ENCODE results near the gene POSTN. TPM values are rescaled to one million over a fixed set of nuclear protein-coding genes. Genes with fewer than 3 reads are reported as not detected.
"Not testable (repeated sequence)": the region's sequence is repeated elsewhere in the genome, so short reads cannot be mapped to it uniquely, and the experiment has no call there.

Gene POSTN
- total RNA-seq, 1 experiment from 2014 or later: 0.33 TPM

- Mint-ChIP-seq H3K9me3 (no peaks in the 10 kb centered on the region), H3K4me1 (peaks cover 22 to 31% of the 10 kb centered on the region in 2 experiments), H3K27ac (peak overlapping the region in 1 of 3 experiments; percentile 15; a peak in 1 of 7 replicates), H3K36me3 (ENCODE audit: insufficient read depth in 1 of 3, low read depth in 3 of 3) (no peaks in the 10 kb centered on the region; a peak in 1 of 7 replicates), H3K4me3 (no peak overlapping the region), H3K27me3 (ENCODE audit: low read depth) (no peaks in the 10 kb centered on the region)
- Histone ChIP-seq H3K9ac (ENCODE audit: extremely low read depth, insufficient read length, low read length) (no peak overlapping the region), H4K91ac (ENCODE audit: insufficient read length, low read depth, low read length) (no peak overlapping the region), H2BK20ac (ENCODE audit: low read depth, low read length, poor library complexity, severe bottlenecking) (no peak overlapping the region), H3K14ac (ENCODE audit: insufficient read depth, low read length) (no peak overlapping the region), H3K23me2 (ENCODE audit: insufficient read length, low read depth, low read length, poor library complexity, severe bottlenecking) (no peaks in the 10 kb centered on the region), H3T11ph (ENCODE audit: low read length) (no peak overlapping the region), H3K4me2 (ENCODE audit: insufficient read depth, insufficient read length, low read length) (no peak overlapping the region), H2BK15ac (ENCODE audit: low read depth, low read length) (no peak overlapping the region), H3K27me3 (ENCODE audit: insufficient read depth, low read length) (no peaks in the 10 kb centered on the region), H3K23ac (ENCODE audit: insufficient read length, low read depth, low read length) (no peak overlapping the region), H3K27ac (ENCODE audit: insufficient read length, low read depth, low read length) (no peak overlapping the region), H3K18ac (ENCODE audit: insufficient read length, low read depth, low read length) (no peak overlapping the region), H2AFZ (ENCODE audit: low read length) (no peak overlapping the region), H2AK5ac (ENCODE audit: insufficient read length, low read length) (no peak overlapping the region), H3K9me3 (ENCODE audit: control insufficient read depth, low read depth, low read length) (no peaks in the 10 kb centered on the region), H3K56ac (ENCODE audit: insufficient read length, low read depth, low read length) (no peak overlapping the region), H4K8ac (replicated peaks; ENCODE audit: insufficient read length, low read depth, low read length) (no peak overlapping the region), H2BK120ac (ENCODE audit: low read depth, low read length, poor library complexity, severe bottlenecking) (no peak overlapping the region), H4K20me1 (ENCODE audit: control insufficient read depth, insufficient read depth, insufficient read length) (no peaks in the 10 kb centered on the region), H2BK5ac (ENCODE audit: insufficient read length, low read length) (no peak overlapping the region), H3K79me1 (ENCODE audit: insufficient read depth, low read depth, low read length, poor library complexity, severe bottlenecking) (no peaks in the 10 kb centered on the region), H3K79me2 (ENCODE audit: insufficient read depth, low read length) (no peaks in the 10 kb centered on the region), H4K5ac (ENCODE audit: insufficient read length, low read depth, low read length) (no peak overlapping the region), H3K4ac (ENCODE audit: low read depth, low read length) (no peak overlapping the region), H2BK12ac (ENCODE audit: insufficient read length, low read depth, low read length) (no peak overlapping the region), H3K4me1 (ENCODE audit: insufficient read depth, low read length) (no peaks in the 10 kb centered on the region; the same call in 1 of the 2 replicates)
- no peak for DNase-seq
- no CpG with 5 or more reads among the region's 2 CpGs for WGBS (ENCODE audit: extremely low coverage, insufficient read length, low lambda C conversion rate)
- TF ChIP-seq CTCF (conservative IDR thresholded peaks at IDR 0.05): no peak
These were observed 4.0 kb downstream of the POSTN start for GRCh38 chr13:37594550-37594949.

DNA sequence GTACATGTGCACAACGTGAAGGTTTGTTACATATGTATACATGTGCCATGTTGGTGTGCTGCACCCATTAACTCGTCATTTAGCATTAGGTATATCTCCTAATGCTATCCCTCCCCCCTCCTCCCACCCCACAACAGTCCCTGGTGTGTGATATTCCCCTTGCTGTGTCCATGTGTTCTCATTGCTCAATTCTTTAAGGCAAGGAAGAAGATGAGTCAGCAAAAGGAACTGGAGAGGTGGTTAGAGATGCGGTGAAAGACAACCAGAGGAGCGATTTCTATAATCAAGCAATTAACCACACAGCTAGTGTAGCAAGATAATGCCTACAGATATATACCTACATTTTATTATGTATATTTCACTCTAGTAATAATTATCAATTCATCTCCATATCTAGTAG lies 9.2 kb downstream of the POSTN start:
- H2BK5ac ChIP-seq (ENCODE audit: insufficient read length, low read length); H3K56ac ChIP-seq (ENCODE audit: insufficient read length, low read depth, low read length); H4K91ac ChIP-seq (ENCODE audit: insufficient read length, low read depth, low read length); H2BK12ac ChIP-seq (ENCODE audit: insufficient read length, low read depth, low read length); DNase-seq; H2AK5ac ChIP-seq (ENCODE audit: insufficient read length, low read length); H4K20me1 ChIP-seq (ENCODE audit: control insufficient read depth, insufficient read depth, insufficient read length); H3K27me3 ChIP-seq (ENCODE audit: insufficient read depth, low read length); H3T11ph ChIP-seq (ENCODE audit: low read length); H3K14ac ChIP-seq (ENCODE audit: insufficient read depth, low read length); H3K4me2 ChIP-seq (ENCODE audit: insufficient read depth, insufficient read length, low read length); H3K36me3 Mint-ChIP-seq (ENCODE audit: insufficient read depth in 1 of 3, low read depth in 3 of 3); H3K27me3 Mint-ChIP-seq (ENCODE audit: low read depth); H2BK20ac ChIP-seq (ENCODE audit: low read depth, low read length, poor library complexity, severe bottlenecking); H3K23ac ChIP-seq (ENCODE audit: insufficient read length, low read depth, low read length); H3K4ac ChIP-seq (ENCODE audit: low read depth, low read length); H3K4me1 Mint-ChIP-seq; H3K23me2 ChIP-seq (ENCODE audit: insufficient read length, low read depth, low read length, poor library complexity, severe bottlenecking); H3K27ac ChIP-seq (ENCODE audit: insufficient read length, low read depth, low read length); H3K4me3 Mint-ChIP-seq; H2BK120ac ChIP-seq (ENCODE audit: low read depth, low read length, poor library complexity, severe bottlenecking); H3K4me1 ChIP-seq (ENCODE audit: insufficient read depth, low read length); H3K9ac ChIP-seq (ENCODE audit: extremely low read depth, insufficient read length, low read length); H4K5ac ChIP-seq (ENCODE audit: insufficient read length, low read depth, low read length); H3K9me3 Mint-ChIP-seq; H3K9me3 ChIP-seq (ENCODE audit: control insufficient read depth, low read depth, low read length); H3K18ac ChIP-seq (ENCODE audit: insufficient read length, low read depth, low read length); H3K79me1 ChIP-seq (ENCODE audit: insufficient read depth, low read depth, low read length, poor library complexity, severe bottlenecking); H4K8ac ChIP-seq (replicated peaks; ENCODE audit: insufficient read length, low read depth, low read length); H3K79me2 ChIP-seq (ENCODE audit: insufficient read depth, low read length); H2AFZ ChIP-seq (ENCODE audit: low read length); H2BK15ac ChIP-seq (ENCODE audit: low read depth, low read length): not testable (repeated sequence)
- WGBS (ENCODE audit: extremely low coverage, insufficient read length, low lambda C conversion rate): no CpG with 5 or more reads among the region's 4 CpGs
- H3K27ac Mint-ChIP-seq: 0 out of 7 replicates have a peak overlapping the region, but pooled peaks of 1 of the 3 experiments have one; percentile 59

Measured in H9 (cell line).